Thyroid gland (tissue), 4 donors: Measurements from ENCODE around the gene MYO1D.

ENCODE experiments used
- CTCF ChIP-seq, 6 experiments: fragments of 200-600 bp in 3 of 6; fragments of 450-650 bp in 3 of 6; sonication (generic) in 3 of 6; IDR thresholded peaks; one replicate each; pipeline ENCODE4 v1.5.1; 2016 to 2019; ENCODE audit warnings: antibody characterized with exemption in 6 of 6, mild to moderate bottlenecking in 2 of 6, inconsistent platforms in 1 of 6, moderate library complexity in 1 of 6
- POLR2A ChIP-seq, 2 donors: fragments of 450-650 bp; IDR thresholded peaks; one replicate each; pipeline ENCODE4 v1.6.1; 2017; ENCODE audit warnings: antibody characterized with exemption in 2 of 2, mild to moderate bottlenecking in 2 of 2, moderate library complexity in 1 of 2

DNA sequence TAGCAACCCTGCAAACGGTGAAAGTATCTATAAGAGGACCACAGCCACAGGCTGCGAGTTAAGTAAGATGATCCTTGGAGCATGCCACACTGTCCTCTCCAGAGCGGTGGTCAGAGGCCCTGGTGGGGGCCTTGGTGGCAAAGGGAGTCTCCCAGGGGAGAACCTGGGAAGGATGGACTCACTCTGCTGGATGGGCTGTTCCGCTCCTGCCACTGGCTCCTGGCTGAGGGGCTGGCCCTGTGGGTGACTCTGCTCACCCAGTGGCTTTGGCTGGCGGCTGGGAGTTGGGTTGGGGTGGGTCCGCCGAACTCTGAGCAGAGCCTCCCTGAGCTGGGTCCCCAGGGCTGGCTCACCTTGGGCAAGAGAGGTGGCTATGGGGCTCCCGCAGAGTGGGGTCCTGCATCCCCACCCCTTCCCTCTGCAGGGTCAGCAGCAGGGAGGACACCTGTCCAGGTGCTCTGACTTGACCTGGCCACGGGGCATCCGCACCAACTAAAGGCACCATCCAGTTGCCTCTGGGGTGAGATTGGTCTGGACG, 382.9 kb downstream of the MYO1D start:
- TF ChIP-seq CTCF (IDR thresholded peaks at IDR 0.05) (no peak), POLR2A (IDR thresholded peaks at IDR 0.05) (no peak)
